ENCODE results near the gene CORO2A.

GRCh38 chr9:98190757-98191105 is 1.7 kb downstream of the CORO2A start:
- no peak for TF ChIP-seq POLR2A (IDR thresholded peaks at IDR 0.05; ENCODE audit: low read depth, low read length)
- TF ChIP-seq CTCF (conservative IDR thresholded peaks at IDR 0.05; ENCODE audit: low read depth, low read length) = no peak
- no peak for TF ChIP-seq FOS (IDR thresholded peaks at IDR 0.05; ENCODE audit: low read depth, low read length)
- TF ChIP-seq RAD21 (IDR thresholded peaks at IDR 0.05; ENCODE audit: low read length) = no peak
- TF ChIP-seq RFX5 (IDR thresholded peaks at IDR 0.05; ENCODE audit: low read depth, low read length) = no peak
- TF ChIP-seq NFE2L2 (IDR thresholded peaks at IDR 0.05; ENCODE audit: low read depth, low read length) = no peak
- no peak for TF ChIP-seq MAZ (IDR thresholded peaks at IDR 0.05; ENCODE audit: borderline replicate concordance, low read depth, low read length)
- TF ChIP-seq MAFK (IDR thresholded peaks at IDR 0.05; ENCODE audit: low read depth, low read length) = no peak
- TF ChIP-seq, protein P1, sequence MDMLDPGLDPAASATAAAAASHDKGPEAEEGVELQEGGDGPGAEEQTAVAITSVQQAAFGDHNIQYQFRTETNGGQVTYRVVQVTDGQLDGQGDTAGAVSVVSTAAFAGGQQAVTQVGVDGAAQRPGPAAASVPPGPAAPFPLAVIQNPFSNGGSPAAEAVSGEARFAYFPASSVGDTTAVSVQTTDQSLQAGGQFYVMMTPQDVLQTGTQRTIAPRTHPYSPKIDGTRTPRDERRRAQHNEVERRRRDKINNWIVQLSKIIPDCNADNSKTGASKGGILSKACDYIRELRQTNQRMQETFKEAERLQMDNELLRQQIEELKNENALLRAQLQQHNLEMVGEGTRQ (IDR thresholded peaks at IDR 0.05; ENCODE audit: low read depth, low read length) = no peak
- TF ChIP-seq SMC3 (IDR thresholded peaks at IDR 0.05; ENCODE audit: low read depth, low read length) = no peak
- TF ChIP-seq BHLHE40 (IDR thresholded peaks at IDR 0.05; ENCODE audit: low read depth, low read length) = no peak

Measured in IMR-90 (cell line).